GOT3 (cell line): ENCODE data around the gene MED27.

ENCODE experiments used
- DNase-seq: peaks from one replicate; lab custom pipeline; 2025; ENCODE audit warnings: mixed read lengths; lab: John Stamatoyannopoulos, UW

Gene MED27

GRCh38 chr9:131919216-131919615 is 160.5 kb downstream of the MED27 start:
- DNase-seq, result no peak

DNA sequence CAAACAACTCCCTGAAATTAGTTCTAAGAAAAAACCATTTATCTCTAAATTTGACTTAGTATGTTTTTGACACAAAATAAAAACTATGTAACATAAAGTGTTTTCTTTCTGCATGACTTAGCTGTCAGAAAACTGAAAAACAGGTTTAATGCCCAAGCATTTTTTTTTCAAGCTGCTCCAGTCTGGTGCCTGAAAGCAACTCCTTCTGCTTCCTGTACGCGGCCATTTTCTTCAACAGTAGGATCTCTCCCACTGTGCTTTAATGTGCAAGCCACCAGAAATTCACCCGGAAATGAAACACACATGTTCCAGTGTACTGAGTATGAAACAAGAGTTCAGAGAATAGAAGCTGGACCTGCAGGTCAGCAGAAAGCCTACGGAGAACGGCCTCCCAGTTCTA is 161.2 kb downstream of the MED27 start:
- no peak for DNase-seq

GRCh38 chr9:131917009-131917408 is 162.7 kb downstream of the MED27 start:
- DNase-seq, result no peak

DNA sequence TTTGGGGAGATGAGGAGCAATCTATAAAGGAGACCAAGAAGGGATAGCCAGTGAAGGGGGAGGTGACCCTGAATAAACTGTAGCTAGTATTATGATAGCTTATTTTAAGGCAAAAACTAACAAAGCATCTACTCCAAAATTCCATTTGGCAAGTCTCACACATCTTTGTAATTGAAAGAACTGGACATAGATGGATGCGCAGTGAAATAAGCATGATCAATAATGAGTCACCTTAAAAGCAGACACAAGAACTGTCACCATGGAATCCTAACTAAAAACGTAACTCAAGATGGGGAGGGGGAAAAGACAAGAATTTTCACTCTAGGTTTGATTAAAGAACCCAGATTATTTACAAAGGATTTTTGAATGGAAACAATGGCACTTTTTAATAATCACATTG is 164.5 kb downstream of the MED27 start:
- no peak for DNase-seq

DNA sequence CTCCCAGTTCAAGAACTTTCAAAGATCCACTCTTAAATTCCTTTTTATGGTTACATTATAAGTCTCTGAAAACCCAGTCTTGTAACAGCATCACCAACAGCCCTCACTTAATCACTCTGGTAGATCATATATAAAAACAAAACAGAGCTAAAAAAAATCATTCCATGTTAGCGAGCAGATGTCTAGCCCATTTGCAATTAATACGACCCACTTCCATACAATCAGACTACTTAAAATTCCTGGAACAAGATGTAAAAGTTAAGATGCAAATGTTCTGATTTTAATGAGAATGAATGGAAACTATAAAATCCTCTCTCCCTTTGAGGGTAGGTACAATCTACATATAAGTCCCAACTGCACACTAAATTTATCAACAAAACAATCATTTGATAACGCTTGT is 167.0 kb downstream of the MED27 start:
- no peak for DNase-seq

- DNase-seq, result no peak
These were observed 167.6 kb downstream of the MED27 start for GRCh38 chr9:131912069-131912468.

DNA sequence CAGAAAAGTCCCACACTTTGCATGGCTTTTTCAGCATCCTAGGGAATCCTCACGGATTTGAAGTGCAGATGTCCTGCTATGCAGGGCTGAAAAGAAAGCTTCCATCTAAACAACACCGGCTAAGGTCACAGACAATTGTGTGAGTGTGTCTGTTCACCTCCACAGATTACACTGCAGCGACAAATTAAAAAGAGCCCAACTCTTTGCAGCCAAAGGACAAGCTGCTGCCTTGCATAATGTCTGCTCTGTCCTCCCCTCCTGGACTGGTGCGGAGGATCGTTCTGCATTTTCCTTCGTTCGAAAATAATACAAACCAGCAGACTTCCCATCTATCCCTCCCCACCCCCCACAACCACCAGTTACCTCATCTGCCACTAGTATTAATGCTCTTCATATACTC is 169.1 kb downstream of the MED27 start:
- DNase-seq, result no peak

DNA sequence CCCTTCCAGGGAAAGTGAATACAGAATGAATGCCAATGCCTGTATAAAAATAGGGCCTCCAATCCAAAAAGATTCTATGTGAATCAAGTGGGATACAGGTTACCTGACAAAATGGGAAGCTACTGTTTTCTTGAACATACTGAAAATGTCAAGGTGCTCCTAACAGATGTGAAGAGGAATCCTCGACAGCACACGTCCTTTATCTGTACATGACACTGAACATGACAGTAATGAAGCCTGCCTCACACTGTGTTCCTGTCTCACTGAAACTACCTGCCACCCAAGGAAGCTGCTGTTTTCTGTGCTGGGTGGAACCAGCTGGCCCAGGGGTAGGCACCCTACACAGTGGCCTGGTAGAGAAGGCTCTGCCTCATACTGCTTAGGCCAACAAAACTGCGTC is 174.5 kb downstream of the MED27 start:
- no peak for DNase-seq

DNA sequence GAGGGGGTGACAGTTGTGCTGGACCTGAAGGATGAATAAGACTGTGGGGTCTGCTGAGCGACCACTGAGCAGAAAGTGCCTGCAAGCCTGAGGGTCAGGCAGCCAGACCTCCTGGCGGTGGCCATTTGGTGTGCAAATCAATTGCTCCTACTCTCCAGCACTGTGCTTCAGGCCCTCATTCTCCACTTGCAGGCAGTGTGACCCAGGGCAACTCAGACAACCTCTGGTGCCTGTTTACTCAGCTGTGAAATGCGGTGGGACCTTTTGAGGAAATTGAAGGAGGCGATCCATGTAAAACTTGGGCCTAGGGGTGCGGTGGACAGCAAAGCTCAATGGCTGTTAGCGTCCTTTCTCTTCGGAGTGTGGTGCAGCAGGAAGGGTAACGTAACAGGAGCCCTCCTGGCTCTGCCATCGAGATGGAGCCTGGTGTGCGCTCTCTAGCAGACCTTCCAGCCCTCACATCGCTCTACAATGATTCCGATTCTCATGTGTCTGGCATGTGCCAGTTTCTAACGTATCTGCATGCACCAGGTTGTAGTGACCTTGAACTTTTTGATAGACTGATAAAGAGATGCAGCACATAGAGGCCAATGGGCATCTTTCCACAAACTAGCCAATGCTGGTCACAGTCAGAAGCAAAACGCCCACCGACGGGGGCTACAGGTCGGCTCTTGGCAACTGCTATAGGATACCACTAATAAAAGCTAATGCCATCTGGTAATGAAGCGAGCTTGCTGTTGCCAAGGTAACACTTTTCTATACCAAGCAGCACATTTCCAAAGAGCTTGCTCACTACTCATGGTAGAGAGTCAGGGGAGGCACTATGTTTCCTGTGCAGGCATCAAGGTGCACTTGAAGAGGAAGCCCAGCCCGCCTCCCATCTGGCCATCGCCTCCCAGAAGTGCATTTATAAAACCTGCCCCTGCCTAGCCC is 180.1 kb downstream of the MED27 start:
- no peak for DNase-seq

GRCh38 chr9:131892902-131893500 is 186.7 kb downstream of the MED27 start:
- DNase-seq, result no peak

- DNase-seq, result no peak
These were observed 187.4 kb downstream of the MED27 start for GRCh38 chr9:131892162-131892707.

GRCh38 chr9:131891598-131891997 is 188.1 kb downstream of the MED27 start:
- no peak for DNase-seq

- no peak for DNase-seq
These were observed 190.0 kb downstream of the MED27 start for GRCh38 chr9:131889437-131890251.

- DNase-seq, result no peak
These were observed 190.7 kb downstream of the MED27 start for GRCh38 chr9:131888923-131889322.

DNA sequence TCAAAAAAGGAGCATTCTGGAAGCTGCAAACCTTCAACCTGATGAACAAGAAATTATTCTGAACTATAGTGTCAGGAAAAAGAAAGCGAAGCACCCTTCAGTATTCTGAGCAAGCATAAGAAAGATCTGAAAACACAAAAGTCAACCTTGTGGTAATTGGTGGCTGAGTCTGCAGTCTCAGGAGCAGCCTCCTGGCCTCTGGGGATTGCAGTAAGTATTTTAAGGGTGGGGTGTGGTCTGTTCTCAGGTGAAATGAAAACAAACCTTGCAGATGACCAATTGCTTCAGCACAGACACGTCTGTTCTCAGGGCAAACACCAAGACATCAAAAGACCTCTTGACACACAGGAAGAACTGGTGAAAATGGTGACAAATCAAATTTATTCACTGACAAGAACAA is 192.0 kb downstream of the MED27 start:
- DNase-seq, result no peak

- no peak for DNase-seq
These were observed 192.8 kb downstream of the MED27 start for GRCh38 chr9:131886826-131887225.

DNA sequence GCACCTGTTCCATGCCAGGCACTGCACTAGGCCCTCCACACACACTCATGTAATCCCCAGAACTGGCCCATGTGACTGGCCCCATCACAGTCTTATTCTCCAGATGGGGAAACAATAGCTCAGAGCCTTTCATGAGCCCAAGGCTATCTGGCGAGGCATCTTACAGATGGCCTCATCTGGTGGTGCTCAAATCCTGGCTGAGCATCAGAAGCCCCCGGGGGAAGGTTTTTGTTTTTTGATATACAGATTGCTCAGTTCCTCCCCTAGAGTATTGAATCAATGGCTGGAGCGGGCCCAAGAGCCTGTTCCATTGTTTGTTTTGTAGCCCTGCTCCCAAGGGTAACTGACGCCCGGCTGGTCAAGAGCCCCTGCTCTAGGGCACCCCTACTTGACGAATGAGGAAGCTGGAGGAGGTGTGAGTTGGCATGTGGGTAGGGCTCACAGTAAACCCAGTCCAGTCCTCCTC is 194.5 kb downstream of the MED27 start:
- no peak for DNase-seq

DNA sequence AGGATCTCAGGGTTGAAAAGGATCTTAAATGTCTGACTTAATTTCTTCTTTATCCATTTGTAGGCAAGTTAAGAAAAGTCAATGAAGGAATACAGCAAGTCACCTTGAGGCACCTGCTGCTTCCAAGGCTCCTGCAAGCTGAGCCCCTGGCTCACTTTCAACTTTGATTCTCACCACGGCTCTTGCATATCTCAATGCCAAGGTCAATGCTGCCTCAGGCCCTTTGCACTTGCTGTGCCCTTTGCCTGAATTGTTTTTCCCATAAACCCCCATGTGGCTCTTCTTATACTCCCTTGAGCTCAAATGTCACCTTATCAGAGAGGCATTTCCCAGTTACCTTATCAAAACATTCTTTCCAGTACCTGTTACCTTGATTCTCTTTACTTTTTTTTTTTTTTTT is 195.4 kb downstream of the MED27 start:
- DNase-seq, result no peak

DNA sequence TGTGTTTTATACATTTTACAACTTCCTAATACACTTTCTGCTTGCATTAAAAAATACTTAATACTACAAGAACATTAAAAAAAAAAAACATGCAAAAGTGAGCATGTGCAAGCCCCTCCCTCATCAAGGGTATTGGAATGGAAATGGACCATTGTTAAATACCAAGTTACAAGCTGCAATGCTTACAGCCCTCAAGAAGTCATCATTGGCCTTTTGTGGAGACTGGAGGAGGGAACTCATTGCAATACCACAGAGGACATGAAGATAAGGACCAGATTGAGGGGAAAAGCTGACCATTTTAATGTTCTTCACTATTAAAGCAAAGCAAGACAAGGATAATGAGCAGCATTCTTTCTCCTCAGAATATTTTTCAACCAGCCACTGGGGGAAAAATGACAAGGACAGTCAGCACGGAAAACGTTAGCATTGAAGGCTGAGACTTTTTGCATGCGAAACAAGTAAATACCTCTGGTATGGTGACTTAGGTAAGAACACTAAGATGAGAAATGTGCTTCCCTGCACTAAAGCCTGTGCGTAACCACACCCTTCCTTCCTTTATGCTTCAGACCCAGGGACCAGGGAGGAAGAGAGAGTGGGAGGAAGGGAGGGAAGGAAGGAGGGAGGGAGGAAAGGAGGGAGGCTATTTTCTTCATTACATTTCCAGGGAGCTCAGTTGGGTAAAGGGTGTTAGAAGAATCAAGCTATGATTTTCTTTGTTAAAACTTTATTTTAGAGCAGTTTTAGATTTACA is 198.7 kb downstream of the MED27 start:
- no peak for DNase-seq

DNA sequence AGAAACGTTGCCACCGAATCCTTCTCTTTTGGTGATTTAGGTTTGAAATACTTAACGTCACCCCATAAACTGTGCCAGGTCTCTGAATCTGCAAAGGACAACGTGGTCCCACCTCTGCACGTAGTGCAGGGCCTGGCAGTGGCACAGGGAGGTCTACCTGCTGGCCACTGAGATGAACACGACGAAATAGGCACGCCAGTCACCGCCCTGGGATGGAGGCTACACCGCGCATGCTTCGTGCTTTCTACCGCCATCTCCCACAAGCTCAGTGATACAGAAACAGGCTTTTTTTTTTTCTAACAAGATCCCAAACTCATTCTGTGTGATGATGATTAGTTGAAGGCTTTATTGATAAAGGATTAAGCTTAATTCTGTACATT is 199.8 kb downstream of the MED27 start:
- no peak for DNase-seq

DNA sequence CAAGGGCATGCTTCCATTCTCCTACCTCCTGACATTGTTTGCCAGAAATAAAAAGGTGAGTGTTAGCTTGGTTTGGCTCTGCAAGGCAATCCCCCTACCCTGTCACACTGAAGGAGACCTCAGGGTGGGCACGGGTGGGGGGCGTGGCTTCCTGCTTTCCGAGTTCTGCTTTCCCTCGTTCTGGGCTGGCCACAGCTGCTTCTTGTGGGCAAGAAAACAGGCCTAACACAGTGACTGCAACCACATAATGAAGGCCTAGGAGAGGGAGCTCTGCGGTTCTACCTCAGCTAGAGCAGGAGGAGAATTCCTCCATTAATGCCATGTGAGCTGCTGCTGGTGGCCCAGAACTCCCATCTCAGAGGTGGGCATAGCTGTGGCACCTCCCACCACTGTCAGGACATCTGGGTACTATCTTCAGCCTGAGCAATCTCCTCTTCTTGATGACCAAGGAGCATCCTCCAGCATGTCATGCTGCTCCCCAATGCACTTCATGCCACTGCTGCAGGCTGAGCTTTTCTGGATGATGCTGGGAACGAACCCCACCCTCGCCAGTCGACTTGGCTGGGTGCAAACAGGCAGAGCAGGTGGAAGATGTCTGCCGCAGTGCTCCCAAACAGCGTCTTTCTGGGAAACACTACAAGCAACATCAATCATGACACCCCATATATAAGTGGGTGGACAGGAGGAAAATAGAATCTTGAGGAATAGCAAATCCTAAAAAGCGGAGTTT is 200.3 kb downstream of the MED27 start:
- no peak for DNase-seq
